Stimulated activated CD4-positive, alpha-beta T cell treated with anti-CD3 and anti-CD28 coated beads, Interleukin-4, amount 100 ng/mL, for 4 hours (primary cell): ENCODE data around the gene ASCC2.
"Not testable (repeated sequence)": the region's sequence is repeated elsewhere in the genome, so short reads cannot be mapped to it uniquely, and the experiment has no call there.

Source experiments
- DNase-seq, 2 experiments: peaks; one replicate each; pipeline ENCODE4 v3.0.0-alpha.2; 2020

Gene ASCC2

GRCh38 chr22:29854432-29854831 is 16.4 kb upstream of the ASCC2 start:
- DNase-seq: no peak

- DNase-seq: no peak
Observed at GRCh38 chr22:29848111-29848510, 10.0 kb upstream of the ASCC2 start.

- DNase-seq: no peak
Observed at GRCh38 chr22:29846290-29846689, 8.2 kb upstream of the ASCC2 start.

GRCh38 chr22:29842740-29843139 is 4.7 kb upstream of the ASCC2 start:
- DNase-seq: no peak

GRCh38 chr22:29842172-29842571 is 4.1 kb upstream of the ASCC2 start:
- no peak for DNase-seq

- DNase-seq: no peak
Observed at GRCh38 chr22:29840498-29840897, 2.4 kb upstream of the ASCC2 start.

GRCh38 chr22:29839039-29839438 is 965 bp upstream of the ASCC2 start:
- no peak for DNase-seq

GRCh38 chr22:29838599-29838956 is 504 bp upstream of the ASCC2 start:
- DNase-seq: no peak

- DNase-seq: not testable (repeated sequence)
Observed at GRCh38 chr22:29836791-29837370, 1.2 kb downstream of the ASCC2 start.

GRCh38 chr22:29834046-29834445 is 4.0 kb downstream of the ASCC2 start:
- no peak for DNase-seq

GRCh38 chr22:29833392-29833965 is 4.6 kb downstream of the ASCC2 start:
- DNase-seq: no peak

GRCh38 chr22:29831958-29832357 is 6.1 kb downstream of the ASCC2 start:
- DNase-seq: no peak

- no peak for DNase-seq
Observed at GRCh38 chr22:29831186-29831921, 6.7 kb downstream of the ASCC2 start.

GRCh38 chr22:29830585-29830984 is 7.5 kb downstream of the ASCC2 start:
- no peak for DNase-seq

- not testable (repeated sequence) for DNase-seq
Observed at GRCh38 chr22:29827726-29828125, 10.3 kb downstream of the ASCC2 start.

- no peak for DNase-seq
Observed at GRCh38 chr22:29827091-29827490, 11.0 kb downstream of the ASCC2 start.

GRCh38 chr22:29825578-29825977 is 12.5 kb downstream of the ASCC2 start:
- DNase-seq: no peak

- no peak for DNase-seq
Observed at GRCh38 chr22:29824677-29825076, 13.4 kb downstream of the ASCC2 start.

- DNase-seq: no peak
Observed at GRCh38 chr22:29821291-29822016, 16.6 kb downstream of the ASCC2 start.

GRCh38 chr22:29820961-29821290 is 17.1 kb downstream of the ASCC2 start:
- no peak for DNase-seq

GRCh38 chr22:29819501-29819900 is 18.6 kb downstream of the ASCC2 start:
- no peak for DNase-seq

- DNase-seq: no peak
Observed at GRCh38 chr22:29817724-29818123, 20.4 kb downstream of the ASCC2 start.

- no peak for DNase-seq
Observed at GRCh38 chr22:29816980-29817379, 21.1 kb downstream of the ASCC2 start.

GRCh38 chr22:29816539-29816938 is 21.5 kb downstream of the ASCC2 start:
- DNase-seq: no peak
